HCT116 (cell line): ENCODE measurements around the gene MRPL1. TPM values are rescaled to one million over a fixed set of nuclear protein-coding genes. Genes with fewer than 3 reads are reported as not detected.
"Not testable (repeated sequence)": the region's sequence is repeated elsewhere in the genome, so short reads cannot be mapped to it uniquely, and the experiment has no call there.

Experiments
- ATAC-seq: fragments of 200-7000 bp; cut with Tn5 transposase; 2 replicates; pipeline ENCODE4 v1.9.1; 2020; ENCODE audit warnings: mild to moderate bottlenecking, moderate library complexity
- BruUV-seq: library from RNA; stranded (reverse); fragments of 400-500 nt; replicated peaks from 2 replicates; lab custom pipeline; 2021; lab: Mats Ljungman, UMichigan
- CTCF ChIA-PET: fragments of 300-600 bp; sonication (Branson Sonifier 250); formaldehyde crosslinking; loops from one replicate; lab custom pipeline; 2021; ENCODE audit warnings: antibody characterized with exemption; lab: Charles Lee
- POLR2A ChIA-PET: fragments of 300-600, 350-600 bp; sonication (Branson Sonifier 250); formaldehyde crosslinking; loops from one replicate; lab custom pipeline; 2021; ENCODE audit warnings: antibody characterized with exemption; lab: Charles Lee
- RAD21 ChIA-PET, 2 experiments: fragments of 300-600 bp; sonication (Branson Sonifier 250); formaldehyde crosslinking; loops; one replicate each; lab custom pipeline; 2023; ENCODE audit warnings: low total read pairs in 2 of 2; ENCODE audit not compliant: uncharacterized antibody in 2 of 2, unreplicated experiment in 2 of 2, low non-redundant PET in 1 of 2; lab: Charles Lee
- DNase-seq: peaks from one replicate; pipeline ENCODE4 v3.0.0-alpha.2; 2010; ENCODE audit warnings: low read depth, low spot score
- H2AFZ ChIP-seq: fragments of 200-600 bp; shearing (Covaris generic), sonication (generic); 2 replicates; pipeline ENCODE4 v1.6.1; 2017; ENCODE audit warnings: low read depth, mixed run types, mixed read lengths, antibody characterized with exemption, low read length; ENCODE audit not compliant: poor library complexity, severe bottlenecking
- H3K27ac ChIP-seq: 2 replicates; pipeline ENCODE4 v1.5.1; 2012; ENCODE audit warnings: low read depth, low read length
- H3K27me3 ChIP-seq: fragments of 200-600 bp; sonication (generic); 2 replicates; pipeline ENCODE4 v1.6.1; 2016; ENCODE audit warnings: mixed run types, low read length, mixed read lengths; ENCODE audit not compliant: insufficient read depth
- H3K36me3 ChIP-seq, 2 experiments: fragments of 200-500 bp in 1 of 2; fragments of 200-600 bp in 1 of 2; sonication (Bioruptor generic) in 1 of 2; sonication (generic) in 1 of 2; 2 replicates each; pipeline versions ENCODE4 v1.5.1 to v1.6.1; 2014 to 2016; ENCODE audit warnings: low read length in 2 of 2, inconsistent platforms in 1 of 2, mixed read lengths in 1 of 2, mixed run types in 1 of 2; ENCODE audit not compliant: insufficient read depth in 2 of 2, control insufficient read depth in 1 of 2
- H3K4me1 ChIP-seq, 2 experiments: fragments of 200-600 bp in 1 of 2; sonication (generic) in 1 of 2; 2 replicates each; pipeline versions ENCODE4 v1.5.1 to v1.6.1; 2012 to 2017; ENCODE audit warnings: low read length in 2 of 2, inconsistent platforms in 1 of 2, mild to moderate bottlenecking in 1 of 2, mixed read lengths in 1 of 2, mixed run types in 1 of 2, moderate library complexity in 1 of 2; ENCODE audit not compliant: insufficient read depth in 2 of 2, control insufficient read depth in 1 of 2
- H3K4me2 ChIP-seq: fragments of 200-600 bp; sonication (generic); 2 replicates; pipeline ENCODE4 v1.6.1; 2017; ENCODE audit warnings: mixed run types, low read length, mixed read lengths
- H3K4me3 ChIP-seq, 2 experiments: fragments of 200-600 bp in 1 of 2; sonication (generic) in 1 of 2; replicated peaks in 1 of 2; 2 replicates each; pipeline ENCODE4 v1.5.1; 2011 to 2016; ENCODE audit warnings: low read length in 2 of 2, control low read depth in 1 of 2, low read depth in 1 of 2, mild to moderate bottlenecking in 1 of 2, mixed read lengths in 1 of 2, mixed run types in 1 of 2
- H3K79me2 ChIP-seq: fragments of 200-600 bp; sonication (generic); 2 replicates; pipeline ENCODE4 v1.6.1; 2017; ENCODE audit warnings: mild to moderate bottlenecking, mixed run types, low read length, moderate library complexity, mixed read lengths; ENCODE audit not compliant: insufficient read depth
- H3K9ac ChIP-seq: fragments of 200-600 bp; sonication (generic); 2 replicates; pipeline ENCODE4 v1.6.1; 2016; ENCODE audit warnings: low read length, mixed read lengths
- H3K9me2 ChIP-seq: fragments of 200-600 bp; sonication (generic), shearing (Covaris generic); 2 replicates; pipeline ENCODE4 v1.6.1; 2017; ENCODE audit warnings: mixed run types, mild to moderate bottlenecking, moderate library complexity; ENCODE audit not compliant: insufficient read depth
- H3K9me3 ChIP-seq, 2 experiments: fragments of 200-500 bp in 1 of 2; fragments of 200-600 bp in 1 of 2; sonication (Bioruptor generic) in 1 of 2; sonication (generic) in 1 of 2; 2 replicates each; pipeline ENCODE4 v1.6.1; 2014 to 2017; ENCODE audit warnings: low read length in 2 of 2, mixed read lengths in 2 of 2, inconsistent platforms in 1 of 2, low read depth in 1 of 2, mild to moderate bottlenecking in 1 of 2, mixed run types in 1 of 2, moderate library complexity in 1 of 2; ENCODE audit not compliant: control insufficient read depth in 1 of 2, insufficient read depth in 1 of 2
- H4K20me1 ChIP-seq: fragments of 200-600 bp; sonication (generic), shearing (Covaris generic); 2 replicates; pipeline ENCODE4 v1.6.1; 2017; ENCODE audit warnings: mixed run types, mild to moderate bottlenecking, moderate library complexity; ENCODE audit not compliant: insufficient read depth
- intact Hi-C: fragments of 100-400 bp; cut with micrococcal nuclease; formaldehyde crosslinking; loops from 2 replicates; pipeline ENCODE4 v1.10.0; 2022
- total RNA-seq: library from RNA; stranded (reverse); gene quantifications from one replicate; pipeline ENCODE4 v1.2.1, GENCODE V29; 2021; ENCODE audit not compliant: unreplicated experiment

The MRPL1 gene
- total RNA-seq, 1 experiment from 2014 or later, result 54.9 TPM

GRCh38 chr4:77973657-77974056 lies 111.0 kb downstream of the MRPL1 start:
- H2AFZ ChIP-seq, H3K79me2 ChIP-seq, H3K9me3 ChIP-seq, H3K27ac ChIP-seq, BruUV-seq, RAD21 ChIA-PET, CTCF ChIA-PET, H3K36me3 ChIP-seq, ATAC-seq, H3K9ac ChIP-seq, H3K4me1 ChIP-seq, H3K4me3 ChIP-seq, H3K27me3 ChIP-seq, DNase-seq, H4K20me1 ChIP-seq, POLR2A ChIA-PET, H3K9me2 ChIP-seq, intact Hi-C loops, H3K4me2 ChIP-seq: not testable (repeated sequence)

- DNase-seq, H3K27me3 ChIP-seq, RAD21 ChIA-PET, POLR2A ChIA-PET, BruUV-seq, H3K4me2 ChIP-seq, H3K4me1 ChIP-seq, H3K9ac ChIP-seq, H3K4me3 ChIP-seq, H3K36me3 ChIP-seq, H3K9me3 ChIP-seq, H2AFZ ChIP-seq, ATAC-seq, H3K79me2 ChIP-seq, CTCF ChIA-PET, H4K20me1 ChIP-seq, H3K27ac ChIP-seq, H3K9me2 ChIP-seq, intact Hi-C loops: not testable (repeated sequence)
Observed at GRCh38 chr4:77982900-77983540, 120.4 kb downstream of the MRPL1 start.

- H2AFZ ChIP-seq, H3K4me1 ChIP-seq, H3K4me3 ChIP-seq, DNase-seq, H4K20me1 ChIP-seq, POLR2A ChIA-PET, H3K4me2 ChIP-seq, H3K79me2 ChIP-seq, H3K9me3 ChIP-seq, RAD21 ChIA-PET, H3K27ac ChIP-seq, BruUV-seq, H3K9ac ChIP-seq, intact Hi-C loops, ATAC-seq, H3K27me3 ChIP-seq, H3K9me2 ChIP-seq, CTCF ChIA-PET, H3K36me3 ChIP-seq: not testable (repeated sequence)
Observed at GRCh38 chr4:77983612-77984311, 121.1 kb downstream of the MRPL1 start.
